Measurements from ENCODE around the gene XRCC6.
"Not testable (repeated sequence)": the region's sequence is repeated elsewhere in the genome, so short reads cannot be mapped to it uniquely, and the experiment has no call there.

XRCC6 gene

GRCh38 chr22:41672096-41672495, 51.0 kb downstream of the XRCC6 start:
- H2BK120ac ChIP-seq (ENCODE audit: insufficient read depth, low read length, poor library complexity); H3K9ac ChIP-seq (ENCODE audit: low read length): not testable (repeated sequence)

GRCh38 chr22:41672780-41673509, 51.9 kb downstream of the XRCC6 start:
- Histone ChIP-seq H3K27me3 (ENCODE audit: insufficient read depth, low read length) (no peaks in the 10 kb centered on the region), H3K9me3 (ENCODE audit: insufficient read depth, low read depth, low read length) (no peaks in the 10 kb centered on the region)

More at GRCh38 chr22:41672096-41672495, 51.0 kb downstream of the XRCC6 start:
- not testable (repeated sequence) for H3K27me3 ChIP-seq (ENCODE audit: insufficient read depth, low read length); H4K12ac ChIP-seq (ENCODE audit: low read depth, low read length); H4K91ac ChIP-seq (ENCODE audit: low read depth, low read length); H2BK12ac ChIP-seq (ENCODE audit: low read length); H3K18ac ChIP-seq (ENCODE audit: low read length); H3K14ac ChIP-seq (ENCODE audit: low read length); H4K8ac ChIP-seq (ENCODE audit: low read depth, low read length); H3K4me3 ChIP-seq (ENCODE audit: low read depth, low read length); H3K79me2 ChIP-seq (ENCODE audit: control insufficient read depth, insufficient read depth, low read length, poor library complexity); H2BK5ac ChIP-seq (ENCODE audit: low read depth, low read length, poor library complexity); H3K23ac ChIP-seq (ENCODE audit: low read length); H3K4me2 ChIP-seq (ENCODE audit: low read length); H3K27ac ChIP-seq (ENCODE audit: low read depth, low read length); H3K9me3 ChIP-seq (ENCODE audit: insufficient read depth, low read depth, low read length); H2AK5ac ChIP-seq (ENCODE audit: low read length); H3K79me1 ChIP-seq (ENCODE audit: low read length); H3K4me1 ChIP-seq (ENCODE audit: control insufficient read depth in 1 of 2, insufficient read depth in 2 of 2, low read length in 2 of 2); H3K4ac ChIP-seq (ENCODE audit: low read depth, low read length); H2AFZ ChIP-seq (ENCODE audit: insufficient read depth, low read length, poor library complexity)
- WGBS (ENCODE audit: extremely low coverage, insufficient coverage, insufficient read length) = no CpG with 5 or more reads among the region's 10 CpGs
- peak; percentile 86 to 97 for DNase-seq
- H3K36me3 ChIP-seq (ENCODE audit: control insufficient read depth in 1 of 2, insufficient read depth in 2 of 2, low read length in 2 of 2) = peaks cover 13 to 18% of the 10 kb centered on the region in 2 experiments

GRCh38 chr22:41674846-41675340, 53.8 kb downstream of the XRCC6 start:
- H2AFZ ChIP-seq (ENCODE audit: insufficient read depth, low read length, poor library complexity) = no peak overlapping the region
- H3K9ac ChIP-seq (ENCODE audit: low read length) = no peak overlapping the region
- H3K79me2 ChIP-seq (ENCODE audit: control insufficient read depth, insufficient read depth, low read length, poor library complexity) = peaks cover 2% of the 10 kb centered on the region
- no peak overlapping the region for H2BK5ac ChIP-seq (ENCODE audit: low read depth, low read length, poor library complexity)
- H3K79me1 ChIP-seq (ENCODE audit: low read length) = no peaks in the 10 kb centered on the region
- no peak overlapping the region for H3K4me3 ChIP-seq (ENCODE audit: low read depth, low read length)
- H4K91ac ChIP-seq (ENCODE audit: low read depth, low read length) = no peak overlapping the region
- H3K4me1 ChIP-seq (ENCODE audit: control insufficient read depth in 1 of 2, insufficient read depth in 2 of 2, low read length in 2 of 2) = no peaks in the 10 kb centered on the region
- H3K4ac ChIP-seq (ENCODE audit: low read depth, low read length) = no peak overlapping the region
- no CpG with 5 or more reads among the region's 12 CpGs for WGBS (ENCODE audit: extremely low coverage, insufficient coverage, insufficient read length)
- no peaks in the 10 kb centered on the region for H3K27me3 ChIP-seq (ENCODE audit: insufficient read depth, low read length)
- H4K12ac ChIP-seq (ENCODE audit: low read depth, low read length) = no peak overlapping the region
- no peak overlapping the region for H4K8ac ChIP-seq (ENCODE audit: low read depth, low read length)
- H3K27ac ChIP-seq (ENCODE audit: low read depth, low read length) = no peak overlapping the region
- H3K9me3 ChIP-seq (ENCODE audit: insufficient read depth, low read depth, low read length) = no peaks in the 10 kb centered on the region
- H3K36me3 ChIP-seq (ENCODE audit: control insufficient read depth in 1 of 2, insufficient read depth in 2 of 2, low read length in 2 of 2) = peaks cover 19 to 30% of the 10 kb centered on the region in 2 experiments
- no peak for DNase-seq
- H3K4me2 ChIP-seq (ENCODE audit: low read length) = no peak overlapping the region
- H2BK120ac ChIP-seq (ENCODE audit: insufficient read depth, low read length, poor library complexity) = no peak overlapping the region
- no peak overlapping the region for H3K18ac ChIP-seq (ENCODE audit: low read length)
- H3K23ac ChIP-seq (ENCODE audit: low read length) = no peak overlapping the region
- H2AK5ac ChIP-seq (ENCODE audit: low read length) = no peak overlapping the region
- H3K14ac ChIP-seq (ENCODE audit: low read length) = no peak overlapping the region
- H2BK12ac ChIP-seq (ENCODE audit: low read length) = no peak overlapping the region

More at GRCh38 chr22:41672780-41673509, 51.9 kb downstream of the XRCC6 start:
- peaks cover under 1% of the 10 kb centered on the region in 2 experiments for H3K4me1 ChIP-seq (ENCODE audit: control insufficient read depth in 1 of 2, insufficient read depth in 2 of 2, low read length in 2 of 2)
- H4K8ac ChIP-seq (ENCODE audit: low read depth, low read length) = no peak overlapping the region
- no peak overlapping the region for H3K4me3 ChIP-seq (ENCODE audit: low read depth, low read length)
- no peaks in the 10 kb centered on the region for H3K79me1 ChIP-seq (ENCODE audit: low read length)
- no peak overlapping the region for H2BK12ac ChIP-seq (ENCODE audit: low read length)
- H3K18ac ChIP-seq (ENCODE audit: low read length) = no peak overlapping the region
- no peak overlapping the region for H3K4ac ChIP-seq (ENCODE audit: low read depth, low read length)
- H4K91ac ChIP-seq (ENCODE audit: low read depth, low read length) = no peak overlapping the region
- no peak overlapping the region for H2BK120ac ChIP-seq (ENCODE audit: insufficient read depth, low read length, poor library complexity)
- no peak overlapping the region for H3K14ac ChIP-seq (ENCODE audit: low read length)
- no peak overlapping the region for H2BK5ac ChIP-seq (ENCODE audit: low read depth, low read length, poor library complexity)
- H3K79me2 ChIP-seq (ENCODE audit: control insufficient read depth, insufficient read depth, low read length, poor library complexity) = peaks cover 2% of the 10 kb centered on the region
- no peak overlapping the region for H4K12ac ChIP-seq (ENCODE audit: low read depth, low read length)
- H2AFZ ChIP-seq (ENCODE audit: insufficient read depth, low read length, poor library complexity) = no peak overlapping the region
- no peak overlapping the region for H3K23ac ChIP-seq (ENCODE audit: low read length)
- H3K36me3 ChIP-seq (ENCODE audit: control insufficient read depth in 1 of 2, insufficient read depth in 2 of 2, low read length in 2 of 2) = peaks cover 15 to 20% of the 10 kb centered on the region in 2 experiments
- H3K9ac ChIP-seq (ENCODE audit: low read length) = no peak overlapping the region
- DNase-seq = peak; percentile 19 to 51
- no CpG with 5 or more reads among the region's 6 CpGs for WGBS (ENCODE audit: extremely low coverage, insufficient coverage, insufficient read length)
- no peak overlapping the region for H3K4me2 ChIP-seq (ENCODE audit: low read length)
- no peak overlapping the region for H3K27ac ChIP-seq (ENCODE audit: low read depth, low read length)
- H2AK5ac ChIP-seq (ENCODE audit: low read length) = no peak overlapping the region

- no peaks in the 10 kb centered on the region for H3K9me3 ChIP-seq (ENCODE audit: insufficient read depth, low read depth, low read length)
- H3K36me3 ChIP-seq (ENCODE audit: control insufficient read depth in 1 of 2, insufficient read depth in 2 of 2, low read length in 2 of 2) = peaks cover 22 to 39% of the 10 kb centered on the region in 2 experiments
- DNase-seq = no peak
- no peak overlapping the region for H2AFZ ChIP-seq (ENCODE audit: insufficient read depth, low read length, poor library complexity)
- H2BK120ac ChIP-seq (ENCODE audit: insufficient read depth, low read length, poor library complexity) = no peak overlapping the region
- H2BK5ac ChIP-seq (ENCODE audit: low read depth, low read length, poor library complexity) = no peak overlapping the region
- H3K27ac ChIP-seq (ENCODE audit: low read depth, low read length) = no peak overlapping the region
- H2AK5ac ChIP-seq (ENCODE audit: low read length) = no peak overlapping the region
- H3K9ac ChIP-seq (ENCODE audit: low read length) = no peak overlapping the region
- no CpG with 5 or more reads among the region's 4 CpGs for WGBS (ENCODE audit: extremely low coverage, insufficient coverage, insufficient read length)
- no peaks in the 10 kb centered on the region for H3K79me1 ChIP-seq (ENCODE audit: low read length)
- no peak overlapping the region for H4K91ac ChIP-seq (ENCODE audit: low read depth, low read length)
- no peak overlapping the region for H2BK12ac ChIP-seq (ENCODE audit: low read length)
- no peak overlapping the region for H4K8ac ChIP-seq (ENCODE audit: low read depth, low read length)
- H3K4me3 ChIP-seq (ENCODE audit: low read depth, low read length) = no peak overlapping the region
- H4K12ac ChIP-seq (ENCODE audit: low read depth, low read length) = no peak overlapping the region
- H3K23ac ChIP-seq (ENCODE audit: low read length) = no peak overlapping the region
- no peak overlapping the region for H3K4me2 ChIP-seq (ENCODE audit: low read length)
- no peaks in the 10 kb centered on the region for H3K27me3 ChIP-seq (ENCODE audit: insufficient read depth, low read length)
- H3K18ac ChIP-seq (ENCODE audit: low read length) = no peak overlapping the region
- H3K4ac ChIP-seq (ENCODE audit: low read depth, low read length) = no peak overlapping the region
- peaks cover 2% of the 10 kb centered on the region for H3K79me2 ChIP-seq (ENCODE audit: control insufficient read depth, insufficient read depth, low read length, poor library complexity)
- H3K4me1 ChIP-seq (ENCODE audit: control insufficient read depth in 1 of 2, insufficient read depth in 2 of 2, low read length in 2 of 2) = no peaks in the 10 kb centered on the region
- no peak overlapping the region for H3K14ac ChIP-seq (ENCODE audit: low read length)
Observed at GRCh38 chr22:41676134-41676533, 55.0 kb downstream of the XRCC6 start.
